Activated naive CD4-positive, alpha-beta T cell treated with anti-CD3 and anti-CD28 coated beads, Interleukin-2, amount 10 ng/mL, durations not matched to agents 7 days and 5 days (primary cell): ENCODE measurements around the gene GNG13.

ENCODE experiments used
- CTCF ChIA-PET: fragments of 350-600 bp; sonication (Branson Sonifier 250); formaldehyde crosslinking; loops from one replicate; lab custom pipeline; 2021; ENCODE audit warnings: antibody characterized with exemption; lab: Charles Lee
- DNase-seq: peaks from one replicate; pipeline ENCODE4 v3.0.0-alpha.2; 2020
- H3K27ac Mint-ChIP-seq: one replicate; pipeline ENCODE4 v1.8.0; 2021; ENCODE audit warnings: mild to moderate bottlenecking, moderate library complexity, mixed read lengths
- H3K27me3 Mint-ChIP-seq: one replicate; pipeline ENCODE4 v1.8.0; 2021; ENCODE audit warnings: mild to moderate bottlenecking, mixed read lengths
- H3K36me3 Mint-ChIP-seq: one replicate; pipeline ENCODE4 v1.8.0; 2021; ENCODE audit warnings: mixed read lengths
- H3K4me1 Mint-ChIP-seq: one replicate; pipeline ENCODE4 v1.8.0; 2021; ENCODE audit warnings: mixed read lengths
- H3K4me3 Mint-ChIP-seq: one replicate; pipeline ENCODE4 v1.8.0; 2021; ENCODE audit warnings: mild to moderate bottlenecking, moderate library complexity, mixed read lengths
- H3K9me3 Mint-ChIP-seq: one replicate; pipeline ENCODE4 v1.8.0; 2021; ENCODE audit warnings: mixed read lengths

GNG13 gene

DNA sequence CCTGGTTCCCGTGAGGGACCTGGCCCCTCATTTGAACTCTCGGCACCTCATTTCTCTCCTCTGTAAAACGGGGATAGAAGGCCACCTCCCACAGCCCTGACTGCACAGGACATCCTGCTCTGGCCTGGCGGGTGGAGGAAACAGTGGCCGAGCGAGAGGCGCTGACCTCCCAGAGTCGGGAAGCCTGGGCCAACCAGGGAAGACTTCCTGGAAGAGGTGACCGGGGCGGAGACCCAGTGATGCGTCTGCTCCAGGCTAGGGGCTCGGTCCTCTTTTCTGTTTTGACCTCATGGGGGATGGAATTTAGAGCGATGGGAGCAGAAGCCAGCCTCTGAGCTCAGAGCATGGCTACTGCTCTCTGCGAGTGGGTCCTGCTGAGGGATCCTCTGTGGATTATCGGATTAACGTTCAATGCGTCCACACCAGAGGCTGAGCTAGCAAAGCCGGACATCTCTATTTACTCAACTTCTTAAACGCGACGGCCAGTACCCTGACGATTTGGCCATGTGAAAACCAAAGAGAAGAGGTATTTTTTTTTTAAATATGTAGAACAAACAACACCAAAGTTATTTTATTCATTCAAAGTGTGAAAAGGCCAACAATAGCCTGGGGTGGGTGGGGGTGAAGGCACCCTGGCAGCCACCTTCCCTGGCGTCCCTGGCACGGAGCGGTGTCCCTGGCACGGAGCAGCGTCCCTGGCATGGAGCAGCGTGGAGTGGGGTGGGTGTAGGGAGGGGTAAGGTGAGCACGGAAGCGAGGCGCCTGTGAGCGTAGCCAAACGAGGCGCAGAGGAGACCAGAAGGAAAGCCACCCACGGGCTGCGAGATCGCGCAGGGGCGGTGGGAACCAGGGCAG, 49.2 kb downstream of the GNG13 start:
- CTCF ChIA-PET, result interaction anchor here (1.7 kb wide), 1 partner anchor 10 kb away, joined by 3 read pairs; the partner anchor contains the start of gene CIAO3
- H3K36me3 Mint-ChIP-seq, result no peaks in the 10 kb centered on the region
- H3K9me3 Mint-ChIP-seq, result no peaks in the 10 kb centered on the region
- no peak overlapping the region for H3K27ac Mint-ChIP-seq
- H3K4me1 Mint-ChIP-seq, result peaks cover 3% of the 10 kb centered on the region
- peaks cover 4% of the 10 kb centered on the region for H3K27me3 Mint-ChIP-seq
- H3K4me3 Mint-ChIP-seq, result no peak overlapping the region
- no peak for DNase-seq

- H3K9me3 Mint-ChIP-seq, result no peaks in the 10 kb centered on the region
These were observed 50.0 kb downstream of the GNG13 start for GRCh38 chr16:750485-750884.

DNA sequence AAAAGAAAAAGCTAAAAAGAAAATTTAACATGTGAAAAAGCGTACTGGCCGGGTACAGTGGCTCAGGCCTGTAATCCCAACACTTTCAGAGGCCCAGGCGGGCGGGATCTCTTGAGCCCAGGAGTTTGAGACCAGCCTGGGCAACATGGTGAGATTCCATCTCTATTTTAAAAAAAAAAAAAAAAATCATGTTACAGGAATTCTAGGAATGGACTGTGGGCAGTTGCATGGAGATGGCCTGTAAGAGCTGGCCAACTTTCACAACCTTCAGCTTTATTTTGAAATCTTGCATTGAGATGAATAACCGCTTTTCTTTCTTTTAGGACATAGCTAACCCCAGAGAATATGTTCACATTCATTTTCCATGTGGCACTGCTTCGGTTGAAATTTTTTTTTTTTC, 51.5 kb downstream of the GNG13 start:
- Mint-ChIP-seq H3K27me3 (peaks cover 4% of the 10 kb centered on the region), H3K9me3 (no peaks in the 10 kb centered on the region), H3K4me3 (no peak overlapping the region), H3K4me1 (no peaks in the 10 kb centered on the region), H3K36me3 (no peaks in the 10 kb centered on the region), H3K27ac (no peak overlapping the region)
- CTCF ChIA-PET, result interaction anchor here (0.7 kb wide), 1 partner anchor 29 kb away, joined by 3 read pairs; no protein-coding TSS in a partner anchor
- no peak for DNase-seq

More at GRCh38 chr16:750485-750884, 50.0 kb downstream of the GNG13 start:
- CTCF ChIA-PET, result no interaction called here
- H3K36me3 Mint-ChIP-seq, result no peaks in the 10 kb centered on the region
- H3K4me3 Mint-ChIP-seq, result no peak overlapping the region
- DNase-seq, result no peak
- peaks cover 4% of the 10 kb centered on the region for H3K27me3 Mint-ChIP-seq
- peaks cover 3% of the 10 kb centered on the region for H3K4me1 Mint-ChIP-seq
- no peak overlapping the region for H3K27ac Mint-ChIP-seq
